ENCODE results near the gene MAG.
"Not testable (repeated sequence)": the region's sequence is repeated elsewhere in the genome, so short reads cannot be mapped to it uniquely, and the experiment has no call there.

MAG gene

GRCh38 chr19:35358834-35359233, 66.9 kb downstream of the MAG start:
- DNase-seq (ENCODE audit: low read depth in 2 of 2, low spot score in 1 of 2), result not testable (repeated sequence)

GRCh38 chr19:35359395-35359794, 67.4 kb downstream of the MAG start:
- DNase-seq (ENCODE audit: low read depth in 2 of 2, low spot score in 1 of 2), result not testable (repeated sequence)

- DNase-seq (ENCODE audit: low read depth in 2 of 2, low spot score in 1 of 2), result not testable (repeated sequence)
Measured at GRCh38 chr19:35360081-35360480, 68.1 kb downstream of the MAG start.

- DNase-seq (ENCODE audit: low read depth in 2 of 2, low spot score in 1 of 2), result no peak
Measured at GRCh38 chr19:35360880-35361420, 69.0 kb downstream of the MAG start.

GRCh38 chr19:35362261-35363000, 70.5 kb downstream of the MAG start:
- DNase-seq (ENCODE audit: low read depth in 2 of 2, low spot score in 1 of 2), result no peak

- DNase-seq (ENCODE audit: low read depth in 2 of 2, low spot score in 1 of 2), result no peak
Measured at GRCh38 chr19:35363001-35363590, 71.1 kb downstream of the MAG start.
